ENCODE data around the gene SMARCAD1.

DNA sequence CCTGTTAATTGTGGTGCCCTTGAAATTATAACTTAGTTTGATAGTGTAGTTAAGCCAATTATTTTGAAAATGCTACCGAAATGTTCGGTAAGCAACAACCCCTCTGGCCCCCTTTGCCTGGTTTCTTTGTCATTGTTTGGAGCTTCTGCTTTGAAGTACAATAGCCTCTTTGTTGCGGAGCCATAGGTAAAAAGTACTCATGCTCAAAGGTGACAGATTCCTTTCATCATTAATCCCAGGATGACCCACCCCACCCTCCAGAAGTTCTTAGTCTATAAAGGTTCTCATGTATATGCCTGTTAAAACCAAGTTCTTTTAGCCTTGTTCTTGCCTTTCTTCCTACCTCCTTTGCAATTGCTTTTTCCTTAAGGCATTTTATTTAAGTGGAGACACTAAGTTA, 42.4 kb upstream of the SMARCAD1 start:
- TF ChIP-seq ZNF843 (tag by site-specific recombination; IDR thresholded peaks at IDR 0.05) (no peak), ZNF837 (tag by site-specific recombination; IDR thresholded peaks at IDR 0.05) (no peak), ZNF560 (tag by site-specific recombination; IDR thresholded peaks at IDR 0.05; ENCODE audit: borderline replicate concordance) (no peak), KLF1 (tag by site-specific recombination; IDR thresholded peaks at IDR 0.05) (no peak), ZNF558 (tag by site-specific recombination; IDR thresholded peaks at IDR 0.05) (no peak)
- TF ChIP-seq, protein P1, sequence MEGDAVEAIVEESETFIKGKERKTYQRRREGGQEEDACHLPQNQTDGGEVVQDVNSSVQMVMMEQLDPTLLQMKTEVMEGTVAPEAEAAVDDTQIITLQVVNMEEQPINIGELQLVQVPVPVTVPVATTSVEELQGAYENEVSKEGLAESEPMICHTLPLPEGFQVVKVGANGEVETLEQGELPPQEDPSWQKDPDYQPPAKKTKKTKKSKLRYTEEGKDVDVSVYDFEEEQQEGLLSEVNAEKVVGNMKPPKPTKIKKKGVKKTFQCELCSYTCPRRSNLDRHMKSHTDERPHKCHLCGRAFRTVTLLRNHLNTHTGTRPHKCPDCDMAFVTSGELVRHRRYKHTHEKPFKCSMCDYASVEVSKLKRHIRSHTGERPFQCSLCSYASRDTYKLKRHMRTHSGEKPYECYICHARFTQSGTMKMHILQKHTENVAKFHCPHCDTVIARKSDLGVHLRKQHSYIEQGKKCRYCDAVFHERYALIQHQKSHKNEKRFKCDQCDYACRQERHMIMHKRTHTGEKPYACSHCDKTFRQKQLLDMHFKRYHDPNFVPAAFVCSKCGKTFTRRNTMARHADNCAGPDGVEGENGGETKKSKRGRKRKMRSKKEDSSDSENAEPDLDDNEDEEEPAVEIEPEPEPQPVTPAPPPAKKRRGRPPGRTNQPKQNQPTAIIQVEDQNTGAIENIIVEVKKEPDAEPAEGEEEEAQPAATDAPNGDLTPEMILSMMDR (tag by site-specific recombination; IDR thresholded peaks at IDR 0.05) = no peak
- TF ChIP-seq, protein P2, sequence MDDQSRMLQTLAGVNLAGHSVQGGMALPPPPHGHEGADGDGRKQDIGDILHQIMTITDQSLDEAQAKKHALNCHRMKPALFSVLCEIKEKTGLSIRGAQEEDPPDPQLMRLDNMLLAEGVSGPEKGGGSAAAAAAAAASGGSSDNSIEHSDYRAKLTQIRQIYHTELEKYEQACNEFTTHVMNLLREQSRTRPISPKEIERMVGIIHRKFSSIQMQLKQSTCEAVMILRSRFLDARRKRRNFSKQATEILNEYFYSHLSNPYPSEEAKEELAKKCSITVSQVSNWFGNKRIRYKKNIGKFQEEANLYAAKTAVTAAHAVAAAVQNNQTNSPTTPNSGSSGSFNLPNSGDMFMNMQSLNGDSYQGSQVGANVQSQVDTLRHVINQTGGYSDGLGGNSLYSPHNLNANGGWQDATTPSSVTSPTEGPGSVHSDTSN (CRISPR knock-in tag; IDR thresholded peaks at IDR 0.05) = no peak
